ENCODE results near the gene MAPK8.
"Not testable (repeated sequence)": the region's sequence is repeated elsewhere in the genome, so short reads cannot be mapped to it uniquely, and the experiment has no call there.

The MAPK8 gene

GRCh38 chr10:48340734-48341133 lies 34.3 kb downstream of the MAPK8 start:
- DNase-seq = no peak

- no peak for DNase-seq
Observed at GRCh38 chr10:48343106-48343505, 36.6 kb downstream of the MAPK8 start.

GRCh38 chr10:48343921-48344598 lies 37.6 kb downstream of the MAPK8 start:
- no peak for DNase-seq

- DNase-seq = not testable (repeated sequence)
Observed at GRCh38 chr10:48346248-48346647, 39.8 kb downstream of the MAPK8 start.

GRCh38 chr10:48347539-48347938 lies 41.1 kb downstream of the MAPK8 start:
- DNase-seq = not testable (repeated sequence)

- DNase-seq = not testable (repeated sequence)
Observed at GRCh38 chr10:48347943-48348342, 41.5 kb downstream of the MAPK8 start.

- DNase-seq = no peak
Observed at GRCh38 chr10:48353246-48353645, 46.8 kb downstream of the MAPK8 start.

GRCh38 chr10:48357631-48358030 lies 51.2 kb downstream of the MAPK8 start:
- DNase-seq = no peak

- DNase-seq = no peak
Observed at GRCh38 chr10:48358162-48358561, 51.7 kb downstream of the MAPK8 start.

GRCh38 chr10:48358838-48359237 lies 52.4 kb downstream of the MAPK8 start:
- no peak for DNase-seq

- DNase-seq = no peak
Observed at GRCh38 chr10:48361176-48361575, 54.7 kb downstream of the MAPK8 start.

GRCh38 chr10:48363617-48364355 lies 57.3 kb downstream of the MAPK8 start:
- no peak for DNase-seq

GRCh38 chr10:48364659-48365405 lies 58.4 kb downstream of the MAPK8 start:
- no peak for DNase-seq

GRCh38 chr10:48365668-48366067 lies 59.2 kb downstream of the MAPK8 start:
- no peak for DNase-seq

- no peak for DNase-seq
Observed at GRCh38 chr10:48366261-48366660, 59.8 kb downstream of the MAPK8 start.

- DNase-seq = no peak
Observed at GRCh38 chr10:48369501-48369900, 63.0 kb downstream of the MAPK8 start.

- DNase-seq = no peak
Observed at GRCh38 chr10:48377751-48378530, 71.5 kb downstream of the MAPK8 start.

GRCh38 chr10:48378675-48379074 lies 72.2 kb downstream of the MAPK8 start:
- no peak for DNase-seq

GRCh38 chr10:48381971-48382370 lies 75.5 kb downstream of the MAPK8 start:
- DNase-seq = no peak

GRCh38 chr10:48382982-48383381 lies 76.5 kb downstream of the MAPK8 start:
- no peak for DNase-seq

- DNase-seq = no peak
Observed at GRCh38 chr10:48383393-48383792, 76.9 kb downstream of the MAPK8 start.

- no peak for DNase-seq
Observed at GRCh38 chr10:48384699-48384982, 78.2 kb downstream of the MAPK8 start.

GRCh38 chr10:48389272-48389671 lies 82.8 kb downstream of the MAPK8 start:
- no peak for DNase-seq
